Transverse colon (tissue), 4 donors: ENCODE results near the gene VWA5B1. TPM values are rescaled to one million over a fixed set of nuclear protein-coding genes. Genes with fewer than 3 reads are reported as not detected.

Experiments
- DNase-seq: peaks from one replicate; pipeline ENCODE4 v3.0.0-alpha.2; 2019
- H3K27ac ChIP-seq, 4 donors: fragments of 200-600 bp; sonication (generic); 2 replicates each; pipeline ENCODE4 v1.5.1; 2016 to 2018; ENCODE audit warnings: inconsistent platforms in 4 of 4
- H3K27me3 ChIP-seq: fragments of 200-600 bp; sonication (generic); 2 replicates; pipeline ENCODE4 v1.5.1; 2017; ENCODE audit warnings: inconsistent platforms
- H3K36me3 ChIP-seq, 4 donors: fragments of 200-600 bp; sonication (generic); 2 replicates each; pipeline ENCODE4 v1.5.1; 2017 to 2019; ENCODE audit warnings: inconsistent platforms in 4 of 4
- H3K4me1 ChIP-seq, 4 donors: fragments of 200-600 bp; sonication (generic); 2 replicates each; pipeline ENCODE4 v1.5.1; 2017 to 2020; ENCODE audit warnings: inconsistent platforms in 4 of 4
- H3K4me3 ChIP-seq, 4 donors: fragments of 200-600 bp; sonication (generic); 1 replicate in 1 of 4; 2 replicates in 3 of 4; pipeline versions ENCODE4 v1.5.1 to v1.6.1; 2017 to 2019; ENCODE audit warnings: inconsistent platforms in 4 of 4
- H3K9me3 ChIP-seq, 2 donors: fragments of 200-600 bp; sonication (generic); 2 replicates each; pipeline ENCODE4 v1.5.1; 2017 to 2019; ENCODE audit warnings: inconsistent platforms in 2 of 2
- CTCF ChIP-seq, 5 experiments: fragments of 200-600 bp in 3 of 5; fragments of 450-650 bp in 2 of 5; sonication (generic) in 3 of 5; IDR thresholded peaks; 1 replicate in 2 of 5; 2 replicates in 3 of 5; pipeline ENCODE4 v1.5.1; 2016 to 2017; ENCODE audit warnings: antibody characterized with exemption in 5 of 5, inconsistent platforms in 3 of 5, mild to moderate bottlenecking in 2 of 5, moderate library complexity in 1 of 5
- EP300 ChIP-seq: sonication (generic); formaldehyde crosslinking; IDR thresholded peaks from one replicate; pipeline ENCODE4 v1.6.1; 2017; ENCODE audit warnings: antibody characterized with exemption, low read depth
- POLR2A ChIP-seq: fragments of 450-650 bp; IDR thresholded peaks from one replicate; pipeline ENCODE4 v1.6.1; 2016; ENCODE audit warnings: antibody characterized with exemption, mild to moderate bottlenecking, moderate library complexity
- POLR2AphosphoS5 ChIP-seq, 3 donors: sonication (generic); formaldehyde crosslinking; IDR thresholded peaks; one replicate each; pipeline ENCODE4 v1.6.1; 2016; ENCODE audit warnings: antibody characterized with exemption in 3 of 3
- whole genome bisulfite sequencing, 2 donors: methylation state at CpG; one replicate each; pipeline ENCODE4 v1.1.5; 2018; ENCODE audit warnings: low coverage in 1 of 2; 5-methylcytosine and 5-hydroxymethylcytosine counted together
- in situ Hi-C, 4 donors: fragments of 200-750 bp; cut with MboI; loops; one replicate each; pipeline versions ENCODE4 v1.15.0 to v1.15.1; 2017; ENCODE audit warnings: low sequenced_read_pairs in 3 of 4, low pct_ligation_motif_present in 1 of 4, low pct_unique_long_range_greater_than_20kb in 1 of 4
- intact Hi-C: fragments of 100-400 bp; cut with DNase I; formaldehyde crosslinking; loops from one replicate; pipeline ENCODE4 v1.15.1; 2023; ENCODE audit warnings: low total_unique reads
- total RNA-seq, 4 donors: library from RNA; depleted of rRNA; stranded (reverse); fragments of >200 nt; gene quantifications; one replicate each; pipeline ENCODE4 v1.1.0, GENCODE V29; 2016

Gene VWA5B1
- total RNA-seq, 4 donors from 2014 or later, result not detected

GRCh38 chr1:20357796-20358195, 67.1 kb downstream of the VWA5B1 start:
- no peak overlapping the region for H3K27ac ChIP-seq
- WGBS, 2 donors, result 89% methylated on average over 8 of the region's 8 CpGs; no CpG with 5 or more reads in 1 of the 2 donors
- no peak for DNase-seq
- H3K27me3 ChIP-seq, result no peaks in the 10 kb centered on the region
- in situ Hi-C loops, result loop anchor here in 1 of 4 donors (5.0 kb wide), 1 partner anchor 140 kb away; no protein-coding TSS in a partner anchor
- no peaks in the 10 kb centered on the region for H3K36me3 ChIP-seq
- peaks cover 4 to 22% (median 15%) of the 10 kb centered on the region in 4 donors for H3K4me1 ChIP-seq
- intact Hi-C loops, result no loop called here
- TF ChIP-seq CTCF (IDR thresholded peaks at IDR 0.05) (no peak), POLR2AphosphoS5 (IDR thresholded peaks at IDR 0.05) (no peak), EP300 (no peak)
- H3K4me3 ChIP-seq, result no peak overlapping the region
- no peaks in the 10 kb centered on the region for H3K9me3 ChIP-seq

- peak; percentile 78 for DNase-seq
- WGBS, 2 donors, result 34 to 63% methylated on average over 1 to 12 of the region's 12 CpGs
- TF ChIP-seq EP300, result no peak
- TF ChIP-seq CTCF (IDR thresholded peaks at IDR 0.05), result no peak
- no peak for TF ChIP-seq POLR2A
- no peak for TF ChIP-seq POLR2AphosphoS5 (IDR thresholded peaks at IDR 0.05)
- Histone ChIP-seq H3K27me3 (peaks cover 8% of the 10 kb centered on the region), H3K36me3 (no peaks in the 10 kb centered on the region), H3K27ac (peak overlapping the region; percentile 37 to 64 (median 46)), H3K4me1 (peaks cover 4 to 22% (median 15%) of the 10 kb centered on the region in 4 donors), H3K9me3 (no peaks in the 10 kb centered on the region), H3K4me3 (peak overlapping the region in 1 of 4 donors; percentile 27)
- intact Hi-C loops (no loop called here), in situ Hi-C loops (loop anchor here in 1 of 4 donors (5.0 kb wide), 1 partner anchor 142 kb away; no protein-coding TSS in a partner anchor)
Observed at GRCh38 chr1:20358761-20359263, 68.1 kb downstream of the VWA5B1 start.

GRCh38 chr1:20359451-20360330, 69.0 kb downstream of the VWA5B1 start:
- H3K9me3 ChIP-seq, result no peaks in the 10 kb centered on the region
- intact Hi-C loops (loop anchor here (1.0 kb wide), 1 partner anchor 40 kb away; no protein-coding TSS in a partner anchor), in situ Hi-C loops (loop anchor here in 1 of 4 donors (5.0 kb wide), 1 partner anchor 142 kb away; no protein-coding TSS in a partner anchor)
- DNase-seq, result peak; percentile 33
- peaks cover 17% of the 10 kb centered on the region for H3K27me3 ChIP-seq
- H3K4me3 ChIP-seq, result no peak overlapping the region
- TF ChIP-seq POLR2A (no peak), EP300 (no peak), POLR2AphosphoS5 (IDR thresholded peaks at IDR 0.05) (no peak), CTCF (IDR thresholded peaks at IDR 0.05) (no peak)
- peak overlapping the region in 3 of 4 donors; percentile 40 to 64 (median 52) for H3K27ac ChIP-seq
- peaks cover 4 to 22% (median 15%) of the 10 kb centered on the region in 4 donors for H3K4me1 ChIP-seq
- WGBS, 2 donors, result 56 to 58% methylated on average over 13 to 15 of the region's 15 CpGs
- H3K36me3 ChIP-seq, result no peaks in the 10 kb centered on the region

GRCh38 chr1:20361401-20361800, 70.7 kb downstream of the VWA5B1 start:
- no peak overlapping the region for H3K27ac ChIP-seq
- peaks cover 34% of the 10 kb centered on the region for H3K27me3 ChIP-seq
- no peak for DNase-seq
- peaks cover 9 to 31% (median 21%) of the 10 kb centered on the region in 4 donors for H3K4me1 ChIP-seq
- in situ Hi-C loops, result no loop called here
- no peaks in the 10 kb centered on the region for H3K36me3 ChIP-seq
- no peaks in the 10 kb centered on the region for H3K9me3 ChIP-seq
- no peak overlapping the region for H3K4me3 ChIP-seq
- 87% methylated on average over 7 of the region's 7 CpGs; no CpG with 5 or more reads in 1 of the 2 donors for WGBS, 2 donors
- intact Hi-C loops, result no loop called here
- TF ChIP-seq CTCF (IDR thresholded peaks at IDR 0.05) (no peak), POLR2A (no peak), EP300 (no peak), POLR2AphosphoS5 (IDR thresholded peaks at IDR 0.05) (no peak)
